Measurements from ENCODE around the gene MTPN.

DNA sequence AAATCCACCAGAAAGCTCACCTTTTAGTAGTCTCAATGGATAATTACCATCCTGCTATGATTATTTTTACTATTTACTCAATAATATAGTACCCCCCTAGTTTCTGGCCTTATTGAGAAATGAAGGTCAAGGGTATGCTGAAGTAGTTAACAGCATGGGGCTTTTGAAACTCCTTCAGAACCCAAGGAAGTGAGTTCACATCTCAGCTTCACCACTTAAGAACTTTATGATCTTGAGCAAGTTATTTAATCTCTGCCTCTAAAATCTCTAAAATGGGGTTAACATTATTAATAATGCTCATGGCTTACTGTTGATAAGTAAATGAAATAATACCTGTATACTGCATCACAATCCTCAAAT lies 5.8 kb downstream of the MTPN start:
- TF ChIP-seq GATA2 (IDR thresholded peaks at IDR 0.05; ENCODE audit: low read depth, low read length), result no peak
- no peak for TF ChIP-seq GATA3 (IDR thresholded peaks at IDR 0.05; ENCODE audit: low read depth, low read length)
